ENCODE measurements around the gene MAGI2.
"Not testable (repeated sequence)": the region's sequence is repeated elsewhere in the genome, so short reads cannot be mapped to it uniquely, and the experiment has no call there.

Gene MAGI2

DNA sequence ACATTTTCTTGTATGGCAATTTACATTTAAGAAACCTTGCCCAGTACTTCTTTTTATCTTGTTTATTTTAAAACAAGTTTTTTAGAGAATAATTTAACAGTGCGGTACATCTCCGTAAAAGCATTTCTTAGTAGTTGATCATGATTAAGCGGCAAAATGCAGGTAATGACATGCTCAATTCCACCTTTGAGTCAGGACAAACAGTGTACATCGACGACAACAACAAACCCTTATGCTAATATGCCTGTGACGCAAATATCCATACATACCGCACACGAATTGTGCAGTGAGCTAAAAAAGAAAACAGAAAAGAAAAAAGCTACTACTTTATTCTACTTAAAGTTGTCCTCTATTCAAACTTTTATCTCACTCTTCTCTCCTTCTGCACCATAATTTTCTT, 1.9 kb downstream of the MAGI2 start:
- DNase-seq (ENCODE audit: low read depth, low spot score): no peak

DNA sequence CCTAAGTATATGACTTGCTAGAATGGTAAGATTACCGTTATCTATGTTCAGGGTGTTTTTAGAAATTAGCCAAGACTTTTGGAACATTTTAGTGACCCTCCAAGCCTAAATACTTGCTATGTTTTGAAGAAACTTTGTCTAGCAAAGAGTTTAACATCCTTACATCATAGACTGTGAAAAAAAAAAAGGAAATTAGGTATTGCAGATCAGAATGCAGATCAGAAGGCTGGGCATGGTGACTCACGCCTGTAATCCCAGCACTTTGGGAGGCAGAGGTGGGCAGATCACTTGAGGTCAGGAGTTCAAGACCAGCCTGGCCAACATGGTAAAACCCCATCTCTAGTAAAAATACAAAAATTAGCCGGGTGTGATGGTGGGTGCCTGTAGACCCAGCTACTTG, 10.7 kb downstream of the MAGI2 start:
- not testable (repeated sequence) for DNase-seq (ENCODE audit: low read depth, low spot score)

DNA sequence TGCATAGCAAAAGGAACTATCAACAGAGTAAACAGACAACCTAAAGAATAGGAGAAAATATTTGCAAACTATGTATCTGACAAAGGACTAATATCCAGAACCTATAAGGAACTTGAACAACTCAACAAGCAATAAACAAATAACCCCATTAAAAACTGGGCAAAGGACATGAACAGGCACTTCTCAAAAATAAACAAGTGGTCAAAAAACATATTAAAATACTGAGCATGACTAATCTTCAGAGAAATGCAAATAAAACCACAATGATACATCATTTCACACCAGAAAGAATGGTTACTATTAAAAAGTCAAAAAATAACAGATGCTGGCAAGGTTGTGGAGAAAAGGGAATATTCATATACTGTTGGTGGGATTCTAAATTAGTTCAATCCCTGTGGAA, 17.1 kb downstream of the MAGI2 start:
- no peak for DNase-seq (ENCODE audit: low read depth, low spot score)

DNA sequence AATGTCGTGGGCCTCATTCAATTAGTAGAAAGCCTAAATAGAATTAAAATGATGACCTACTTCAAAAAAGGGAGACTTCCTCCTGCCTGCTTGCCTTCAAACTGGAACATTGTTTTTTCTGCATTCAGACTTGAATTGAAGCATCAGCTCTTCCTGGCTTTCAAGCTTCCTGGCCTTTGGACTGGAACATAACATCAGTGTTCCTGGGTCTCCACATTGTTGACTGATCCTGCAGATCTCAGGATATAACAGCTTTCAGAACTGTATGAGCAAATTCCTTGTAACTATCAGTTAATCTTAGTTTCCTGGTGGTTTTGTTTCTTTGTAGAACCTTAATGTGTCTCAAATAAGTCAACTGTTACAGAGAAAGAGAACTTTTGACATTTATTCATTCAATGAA, 18.6 kb downstream of the MAGI2 start:
- no peak for DNase-seq (ENCODE audit: low read depth, low spot score)

DNA sequence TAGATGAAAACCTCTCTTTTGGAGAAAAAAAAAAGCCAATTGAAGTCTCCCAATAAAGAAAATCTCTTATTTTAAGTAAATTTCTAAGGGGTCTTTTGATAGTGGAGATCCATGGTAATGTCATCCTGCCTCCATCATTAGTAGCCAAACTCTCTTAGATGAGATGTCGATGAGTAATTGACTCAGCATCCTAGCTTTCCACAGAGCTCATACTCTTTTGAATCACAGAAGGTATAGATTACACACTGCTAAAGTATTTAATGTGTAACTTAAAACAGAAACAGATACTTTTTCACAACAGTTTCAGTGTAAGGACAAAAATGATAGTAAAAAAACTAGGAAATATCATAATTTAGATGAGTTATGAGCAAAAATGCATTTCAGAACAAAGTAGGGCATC, 19.4 kb downstream of the MAGI2 start:
- DNase-seq (ENCODE audit: low read depth, low spot score): no peak

DNA sequence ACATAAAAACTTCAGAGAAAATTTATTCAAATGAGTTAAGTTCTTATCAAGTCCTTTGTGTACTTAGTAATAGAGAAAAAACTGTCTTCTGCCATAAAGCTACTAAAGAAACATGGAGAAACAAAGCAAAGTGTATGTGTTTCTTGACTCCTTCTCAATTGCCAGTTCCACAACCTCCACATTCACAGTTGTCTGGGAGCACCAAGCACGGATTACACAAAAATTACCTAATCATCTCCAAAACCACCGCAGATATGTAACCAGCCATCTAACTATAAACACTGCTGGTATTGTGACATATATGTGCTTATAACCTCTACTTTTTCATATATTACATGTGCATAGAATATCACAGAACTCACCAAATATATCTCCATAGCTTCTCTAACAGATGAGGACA, 23.1 kb downstream of the MAGI2 start:
- DNase-seq (ENCODE audit: low read depth, low spot score): no peak

DNA sequence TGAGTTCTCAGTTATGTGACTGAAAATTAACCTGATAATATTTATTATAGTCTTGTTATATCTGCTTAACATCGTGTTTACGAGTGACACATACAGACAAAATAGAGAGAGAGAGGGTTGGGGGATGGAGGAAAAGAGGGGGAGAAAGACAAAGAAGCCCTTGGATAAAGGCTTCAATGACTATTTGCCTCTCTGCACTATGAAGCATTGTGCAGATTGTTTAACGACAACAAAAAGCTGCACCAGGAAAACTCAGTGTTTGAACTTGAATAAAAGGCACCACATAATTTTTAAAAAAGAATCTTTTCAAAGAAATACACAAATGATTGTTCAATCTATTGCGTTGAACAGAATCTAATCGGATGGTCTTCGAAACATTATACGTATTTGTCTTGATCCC, 27.8 kb downstream of the MAGI2 start:
- no peak for DNase-seq (ENCODE audit: low read depth, low spot score)

DNA sequence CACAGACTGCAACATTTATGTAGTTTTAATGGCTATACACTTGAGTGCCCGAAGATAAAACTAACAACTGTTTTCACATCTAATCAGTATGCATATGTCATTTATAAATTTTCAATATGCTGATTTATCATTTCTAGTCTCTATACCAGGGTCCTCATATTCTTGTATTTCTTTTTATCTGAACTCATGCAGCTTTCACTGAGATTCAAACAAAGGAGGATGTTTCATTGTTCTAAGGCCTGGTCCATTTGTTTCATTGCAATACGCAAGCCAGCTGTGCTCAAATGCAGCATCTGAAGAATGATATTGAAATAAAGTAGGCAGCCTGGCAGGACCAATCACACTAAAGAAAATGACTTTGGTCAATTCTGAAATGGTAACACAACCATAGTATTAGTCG, 31.7 kb downstream of the MAGI2 start:
- no peak for DNase-seq (ENCODE audit: low read depth, low spot score)

DNA sequence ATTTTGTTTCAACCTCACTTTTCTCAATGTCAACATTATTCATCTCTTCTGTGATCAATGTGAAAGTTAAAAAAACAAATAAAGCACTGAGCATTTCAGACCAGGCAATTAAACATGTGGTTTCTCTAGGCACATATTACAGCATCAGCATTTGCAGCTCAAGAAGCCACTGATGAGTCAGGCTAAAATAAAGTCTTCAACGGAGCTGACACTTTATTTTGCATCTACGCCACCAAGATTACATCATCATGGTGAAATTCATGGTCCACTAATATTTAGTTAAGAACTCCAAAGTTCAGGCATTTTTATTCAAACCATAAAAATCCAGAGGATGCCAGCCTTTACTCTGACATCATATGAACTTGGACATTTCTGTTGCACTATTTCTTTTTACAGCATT, 33.0 kb downstream of the MAGI2 start:
- DNase-seq (ENCODE audit: low read depth, low spot score): no peak

DNA sequence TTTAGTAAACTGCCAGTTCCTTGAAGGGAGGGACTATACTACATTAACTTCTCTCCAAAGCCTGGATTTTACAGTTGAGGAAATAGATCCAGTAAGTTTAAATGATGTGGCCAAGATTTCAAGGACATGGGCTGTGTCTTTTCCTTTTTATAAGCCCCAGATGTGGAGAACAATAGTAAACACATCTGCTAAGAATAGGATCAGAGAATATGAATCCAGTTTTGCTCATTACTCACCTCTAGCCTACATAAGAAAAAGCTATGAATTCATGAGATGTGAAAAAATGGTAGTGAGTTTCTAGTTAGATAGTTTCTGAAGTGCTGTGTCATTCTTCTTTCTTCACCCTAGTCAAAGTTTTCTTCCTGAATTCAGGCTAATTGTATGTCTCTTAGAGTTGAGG, 38.6 kb downstream of the MAGI2 start:
- no peak for DNase-seq (ENCODE audit: low read depth, low spot score)

DNA sequence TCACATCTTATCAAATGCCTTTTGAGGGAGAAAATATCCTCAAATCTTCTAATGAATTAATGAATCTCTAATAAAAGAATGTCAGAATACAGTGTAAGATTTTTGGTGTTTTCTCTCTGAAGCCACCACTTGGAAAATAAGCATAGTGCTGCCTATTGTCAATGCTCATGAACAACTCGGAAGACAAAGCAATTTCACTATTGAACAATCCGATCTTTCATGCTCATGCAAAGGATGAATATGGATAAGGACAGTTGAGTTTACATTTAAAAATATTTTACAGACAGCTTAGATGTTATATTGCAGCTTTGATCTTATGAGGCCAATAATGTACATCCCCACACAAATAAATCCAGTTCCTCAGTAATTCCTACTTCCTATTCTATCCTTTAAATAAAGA, 40.6 kb downstream of the MAGI2 start:
- DNase-seq (ENCODE audit: low read depth, low spot score): no peak

DNA sequence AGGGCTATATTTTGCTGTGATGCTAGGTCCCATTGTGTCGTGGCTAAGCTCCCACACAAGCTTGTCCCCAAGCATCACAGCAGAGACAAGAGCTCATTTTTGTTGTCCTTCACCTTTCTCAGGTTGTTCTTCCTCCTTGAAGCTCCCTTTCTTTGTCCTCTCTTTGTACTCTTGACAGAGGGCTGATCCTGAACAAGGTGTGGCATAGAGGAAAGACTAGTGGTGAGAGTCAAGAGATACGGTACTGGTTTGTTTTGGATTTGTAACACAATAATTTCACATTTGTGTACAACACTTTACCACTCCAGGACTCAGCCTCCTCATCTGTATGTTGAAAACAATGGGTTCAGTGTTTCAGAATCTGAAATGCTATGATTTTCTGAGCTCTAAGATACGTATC, 41.0 kb downstream of the MAGI2 start:
- DNase-seq (ENCODE audit: low read depth, low spot score): no peak

DNA sequence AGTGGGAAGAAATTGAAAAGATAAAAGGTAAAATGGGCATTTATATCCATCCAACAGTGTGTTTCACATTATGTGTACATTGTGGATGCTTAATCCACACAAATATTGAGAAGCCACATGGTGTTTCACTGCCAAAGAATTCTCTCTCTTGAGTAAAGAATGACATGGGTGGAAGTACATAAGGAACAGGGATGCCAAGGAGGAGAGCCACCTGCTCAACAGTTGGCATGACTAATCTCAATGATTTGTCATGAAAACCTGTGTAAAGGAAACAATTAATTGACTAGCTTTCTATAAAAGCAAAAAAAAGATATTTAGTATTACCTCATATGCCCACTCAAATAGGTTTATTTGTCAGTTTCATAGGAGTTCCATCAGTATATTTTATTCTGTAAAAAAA, 43.1 kb downstream of the MAGI2 start:
- no peak for DNase-seq (ENCODE audit: low read depth, low spot score)

DNA sequence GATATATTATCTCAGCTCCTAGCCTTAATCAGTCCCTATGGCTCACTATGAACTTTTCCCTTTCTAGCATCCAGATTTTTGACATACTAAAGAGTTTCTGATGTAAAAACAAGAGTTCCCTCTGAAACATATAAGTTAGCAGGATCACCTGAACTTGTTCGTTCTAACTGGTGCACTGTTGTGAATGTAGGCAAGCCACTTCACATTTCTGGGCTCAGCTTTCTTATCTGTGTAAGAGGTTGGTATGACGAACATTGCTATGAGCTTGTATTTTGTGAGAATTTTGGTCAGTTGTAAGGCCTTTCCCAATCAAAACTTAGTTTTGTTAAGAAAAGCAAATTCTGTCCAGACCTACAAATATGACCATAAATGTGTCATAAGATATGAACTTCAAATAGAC, 46.1 kb downstream of the MAGI2 start:
- no peak for DNase-seq (ENCODE audit: low read depth, low spot score)

DNA sequence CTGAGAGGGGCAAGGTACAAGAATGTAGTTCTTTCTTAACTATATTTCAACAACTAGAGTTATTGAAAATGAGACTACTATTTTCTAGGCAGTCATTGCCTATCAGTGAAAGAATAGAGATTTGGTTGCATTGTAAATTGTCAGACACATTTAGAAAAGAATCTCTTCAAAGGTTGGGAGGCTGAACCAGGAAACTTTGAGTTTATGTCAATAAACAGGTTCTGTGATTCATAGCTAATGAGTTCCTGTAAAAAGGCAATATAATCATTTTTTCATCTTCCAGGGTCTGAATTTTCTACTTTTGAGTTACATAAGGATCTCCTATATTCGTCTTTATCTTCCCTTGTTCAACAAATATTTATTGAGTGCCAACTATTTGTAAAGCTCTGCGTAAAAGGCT, 47.1 kb downstream of the MAGI2 start:
- DNase-seq (ENCODE audit: low read depth, low spot score): no peak

DNA sequence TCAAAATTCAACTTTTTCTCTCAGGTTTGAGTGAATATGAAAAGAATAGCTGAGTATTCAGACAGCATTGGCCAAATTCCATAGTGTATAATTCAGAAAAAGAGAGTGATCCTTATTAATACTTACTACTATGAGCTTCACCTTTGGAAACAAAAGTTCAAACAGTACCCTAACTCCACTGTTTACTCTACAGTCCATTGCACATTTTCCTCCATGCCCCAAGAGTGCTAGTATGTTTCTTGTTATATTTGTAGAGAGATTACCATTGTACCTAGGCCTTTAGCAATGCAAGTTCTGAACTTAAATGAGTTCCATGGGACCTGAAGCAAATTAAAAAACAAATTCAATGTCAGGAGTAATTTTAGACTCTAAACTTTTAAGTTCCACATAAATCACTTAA, 48.1 kb downstream of the MAGI2 start:
- no peak for DNase-seq (ENCODE audit: low read depth, low spot score)

DNA sequence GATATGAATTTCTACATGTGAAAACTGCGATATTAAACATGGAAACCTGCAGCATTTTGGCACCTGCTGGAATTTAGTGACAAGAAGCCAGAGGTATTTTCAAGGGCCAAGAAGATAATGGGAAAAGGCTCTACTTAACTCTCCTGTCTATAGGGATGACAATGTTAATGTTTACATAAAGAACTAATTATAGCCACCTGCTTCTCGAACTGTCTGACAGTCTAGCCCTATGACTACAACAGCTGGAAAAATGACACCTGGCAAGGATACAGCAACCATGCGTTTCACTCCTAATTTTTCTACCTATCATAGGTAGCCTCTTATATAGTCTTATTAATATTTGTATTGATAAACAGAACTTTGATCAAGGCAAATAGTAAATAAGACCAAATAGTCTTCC, 49.6 kb downstream of the MAGI2 start:
- DNase-seq (ENCODE audit: low read depth, low spot score): no peak

DNA sequence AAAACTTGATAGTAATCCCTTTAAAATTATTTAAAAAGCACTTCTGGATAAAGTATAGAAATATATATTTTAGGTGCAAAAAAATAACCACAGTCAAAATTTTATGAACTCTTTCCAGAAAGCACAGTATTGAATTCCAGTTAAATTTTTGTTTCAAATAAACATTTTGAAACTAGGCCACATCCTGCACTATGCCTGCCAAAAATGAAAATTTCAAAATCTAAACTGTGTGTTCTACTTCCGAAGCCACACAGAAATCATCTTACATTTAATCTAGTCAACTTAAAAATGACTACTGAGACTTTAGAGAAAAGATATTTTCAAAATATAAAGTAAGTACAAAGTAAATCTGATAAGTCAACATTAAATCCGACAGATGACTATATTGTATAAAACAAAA, 50.0 kb downstream of the MAGI2 start:
- DNase-seq (ENCODE audit: low read depth, low spot score): no peak

DNA sequence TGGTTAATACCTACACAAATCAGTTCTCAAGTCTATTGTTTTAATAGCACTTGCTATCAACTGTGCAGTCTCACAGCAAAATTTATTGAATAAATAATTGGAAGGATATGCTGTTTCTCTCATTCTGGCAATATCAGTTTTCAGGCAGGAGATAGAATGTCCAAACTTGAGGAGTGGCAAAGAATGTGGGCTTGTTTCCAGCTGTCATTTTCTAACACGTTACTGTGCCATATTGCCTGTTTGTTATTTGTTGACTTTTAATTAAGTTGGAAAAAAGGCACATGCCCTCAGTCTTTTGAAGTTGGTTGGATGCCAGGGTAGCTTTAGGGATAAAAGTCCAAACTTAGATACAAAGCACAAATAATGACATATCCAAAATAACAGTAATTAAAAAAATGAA, 52.2 kb downstream of the MAGI2 start:
- DNase-seq (ENCODE audit: low read depth, low spot score): no peak

DNA sequence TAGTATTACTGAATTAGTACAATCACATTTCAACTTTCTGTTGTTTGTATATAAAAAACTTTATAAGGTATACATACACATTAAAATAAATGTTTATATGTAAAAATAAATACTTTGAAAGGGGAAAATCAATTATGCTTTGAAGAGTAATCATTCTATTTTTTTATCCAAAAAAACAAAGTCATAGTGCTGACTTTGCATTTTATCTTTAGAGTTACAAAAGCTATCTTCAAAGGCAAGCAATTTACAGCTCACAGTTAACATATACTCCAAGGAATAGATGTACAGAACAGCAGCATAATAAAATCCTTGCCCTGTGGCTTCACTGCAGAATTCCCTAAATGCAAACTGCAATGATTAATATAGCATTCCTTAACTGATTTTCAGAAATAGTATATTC, 53.2 kb downstream of the MAGI2 start:
- DNase-seq (ENCODE audit: low read depth, low spot score): no peak

DNA sequence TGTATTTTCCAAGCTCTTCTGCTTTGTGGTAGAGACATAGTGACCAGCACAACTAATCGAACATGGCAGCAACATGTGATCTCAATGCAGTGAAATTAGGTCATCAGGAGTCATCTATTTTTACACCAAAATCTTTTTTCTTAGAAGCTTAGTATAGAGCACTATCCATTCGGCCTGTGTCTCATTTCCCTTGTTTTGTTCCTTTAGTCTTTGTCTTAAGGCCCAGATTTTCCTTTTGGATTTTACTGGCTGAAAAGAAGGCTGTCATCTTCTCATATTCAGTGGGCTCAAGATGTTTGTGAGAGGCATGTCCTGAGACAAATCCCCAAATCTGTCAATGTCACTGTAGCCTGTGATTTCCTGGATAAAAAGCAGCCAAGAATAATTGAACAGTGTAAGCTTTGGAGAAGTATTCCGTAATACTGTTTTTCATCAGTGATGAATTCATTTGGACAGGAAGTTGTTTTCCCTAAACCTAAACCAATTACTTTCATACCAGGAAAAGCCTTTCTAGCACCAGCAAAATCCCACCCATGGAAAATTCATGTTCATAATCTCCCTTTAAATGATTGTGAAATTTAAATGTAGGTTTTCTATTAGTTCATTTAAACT, 55.2 kb downstream of the MAGI2 start:
- DNase-seq (ENCODE audit: low read depth, low spot score): no peak

DNA sequence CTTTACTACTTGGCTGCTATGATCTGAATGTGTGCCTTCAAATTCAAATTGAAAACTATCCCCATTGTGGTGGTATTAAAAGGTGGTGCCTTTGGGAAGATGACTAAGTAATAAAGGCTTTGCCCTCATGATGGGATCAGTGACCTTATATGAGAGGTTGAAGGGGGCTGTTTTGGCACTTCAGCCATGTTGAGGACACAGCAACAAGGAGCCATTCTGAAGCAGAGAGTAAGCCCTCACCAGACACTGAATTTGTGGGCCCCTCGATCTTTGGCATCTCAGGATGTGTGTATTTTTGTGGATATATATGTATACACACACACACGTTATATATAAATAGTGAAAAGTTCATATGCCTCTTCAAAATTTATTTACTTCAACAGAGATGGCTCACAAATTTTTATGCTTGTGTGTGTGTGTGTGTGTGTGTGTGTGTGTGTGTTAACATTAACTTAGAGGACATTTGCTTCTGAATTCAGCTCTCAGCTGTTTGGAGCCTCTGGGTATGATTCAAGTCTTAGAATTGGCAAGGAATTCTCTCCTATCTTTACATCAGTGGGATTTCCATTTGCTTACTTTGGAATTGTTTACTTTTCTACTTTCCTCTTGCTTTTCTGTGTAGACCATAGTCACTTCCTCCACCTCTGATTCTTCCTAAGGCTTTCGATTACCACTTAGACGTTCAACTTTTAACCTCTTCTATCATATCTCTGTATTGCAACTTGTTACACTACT, 66.6 kb downstream of the MAGI2 start:
- no peak for DNase-seq (ENCODE audit: low read depth, low spot score)

DNA sequence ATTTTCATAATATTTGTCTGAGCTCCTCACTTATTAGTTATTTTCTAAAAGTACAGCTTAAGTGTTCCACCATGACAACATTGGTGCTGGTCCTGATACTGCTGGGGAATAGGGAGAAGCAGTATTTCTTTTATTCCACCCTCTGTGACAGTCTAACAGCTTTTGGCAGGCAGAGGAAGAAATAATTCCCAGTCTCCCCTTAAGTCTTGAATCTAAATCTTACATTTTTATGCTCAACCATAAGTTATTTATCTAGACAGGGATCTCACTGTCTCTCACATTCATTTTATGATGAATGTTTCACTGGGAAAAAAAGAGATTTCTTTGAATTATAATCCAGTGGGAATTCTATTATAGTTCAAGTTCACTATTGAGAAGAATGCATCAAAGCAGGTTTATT, 71.5 kb downstream of the MAGI2 start:
- DNase-seq (ENCODE audit: low read depth, low spot score): no peak

DNA sequence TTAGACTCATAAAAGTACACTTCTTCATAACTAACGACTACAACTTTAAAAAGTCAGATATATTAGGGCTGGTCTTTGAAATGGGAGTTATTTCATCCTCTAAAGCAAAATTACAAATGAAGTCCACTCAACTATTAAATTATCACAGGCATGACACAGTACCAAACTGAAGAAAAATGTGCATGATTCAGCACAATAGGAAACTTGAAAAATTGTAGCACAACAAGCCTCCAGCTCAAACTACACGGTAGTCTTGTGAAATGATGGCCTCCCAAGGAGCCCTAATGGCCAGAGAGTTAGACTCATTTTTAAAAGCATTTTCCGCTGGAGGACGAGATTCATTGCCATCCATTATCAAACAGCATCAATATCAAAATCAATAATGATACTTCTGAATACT, 76.4 kb downstream of the MAGI2 start:
- no peak for DNase-seq (ENCODE audit: low read depth, low spot score)
